Esophagus muscularis mucosa (tissue), 4 donors: ENCODE data around the gene SFRP5. TPM values are rescaled to one million over a fixed set of nuclear protein-coding genes. Genes with fewer than 3 reads are reported as not detected.

Experiments
- DNase-seq: peaks from one replicate; pipeline ENCODE4 v3.0.0-alpha.2; 2017; ENCODE audit errors: extremely low spot score
- H3K27ac ChIP-seq, 4 donors: fragments of 200-600 bp; sonication (generic); replicated peaks in 1 of 4; 1 replicate in 3 of 4; 2 replicates in 1 of 4; pipeline ENCODE4 v1.5.1; 2016 to 2019; ENCODE audit warnings: mild to moderate bottlenecking in 1 of 4
- H3K27me3 ChIP-seq, 4 donors: fragments of 200-600 bp; sonication (generic); one replicate each; pipeline versions ENCODE4 v1.5.1 to v1.6.0; 2016 to 2019
- H3K36me3 ChIP-seq, 4 donors: fragments of 200-600 bp; sonication (generic); one replicate each; pipeline ENCODE4 v1.5.1; 2016 to 2019
- H3K4me1 ChIP-seq, 4 donors: fragments of 200-600 bp; sonication (generic); one replicate each; pipeline ENCODE4 v1.5.1; 2016 to 2019
- H3K4me3 ChIP-seq, 4 donors: fragments of 200-600 bp; sonication (generic); 1 replicate in 2 of 4; 2 replicates in 2 of 4; pipeline ENCODE4 v1.5.1; 2016 to 2019; ENCODE audit warnings: mild to moderate bottlenecking in 4 of 4, moderate library complexity in 1 of 4
- H3K9me3 ChIP-seq, 4 donors: fragments of 200-600 bp; sonication (generic); 1 replicate in 3 of 4; 2 replicates in 1 of 4; pipeline ENCODE4 v1.5.1; 2016 to 2019
- CTCF ChIP-seq, 3 experiments: fragments of 200-600 bp in 2 of 3; fragments of 450-650 bp in 1 of 3; sonication (generic) in 2 of 3; IDR thresholded peaks; one replicate each; pipeline ENCODE4 v1.5.1; 2017 to 2019; ENCODE audit warnings: antibody characterized with exemption in 3 of 3, mild to moderate bottlenecking in 2 of 3, moderate library complexity in 1 of 3
- EP300 ChIP-seq: sonication (generic); formaldehyde crosslinking; IDR thresholded peaks from one replicate; pipeline ENCODE4 v1.6.1; 2017; ENCODE audit warnings: antibody characterized with exemption
- POLR2A ChIP-seq: fragments of 450-650 bp; IDR thresholded peaks from one replicate; pipeline ENCODE4 v1.6.1; 2017; ENCODE audit warnings: antibody characterized with exemption, moderate library complexity, mild to moderate bottlenecking, low read depth
- POLR2AphosphoS5 ChIP-seq, 2 donors: sonication (generic); formaldehyde crosslinking; IDR thresholded peaks; one replicate each; pipeline ENCODE4 v1.6.1; 2017; ENCODE audit warnings: antibody characterized with exemption in 2 of 2
- WGBS: methylation state at CpG from one replicate; pipeline ENCODE4 v1.1.5; 2018; 5-methylcytosine and 5-hydroxymethylcytosine counted together
- intact Hi-C: fragments of 100-400 bp; cut with DNase I; formaldehyde crosslinking; loops from one replicate; pipeline ENCODE4 v1.15.1; 2023
- total RNA-seq, 4 donors: library from RNA; depleted of rRNA; stranded (reverse); fragments of >200 nt; gene quantifications; one replicate each; pipeline versions ENCODE4 v1.1.0 to v1.2.1, GENCODE V29; 2016

The SFRP5 gene
- total RNA-seq, 4 donors from 2014 or later = 19.9 to 41.3 (median 34.8) TPM

- Histone ChIP-seq H3K27me3 (peaks cover 0 to 2% (median 0%) of the 10 kb centered on the region in 4 donors), H3K36me3 (no peaks in the 10 kb centered on the region), H3K9me3 (no peaks in the 10 kb centered on the region), H3K4me1 (peaks cover 15 to 25% (median 18%) of the 10 kb centered on the region in 4 donors), H3K27ac (no peak overlapping the region), H3K4me3 (no peak overlapping the region)
- intact Hi-C loops = no loop called here
- DNase-seq = no peak
- 88% methylated on average over 2 of the region's 3 CpGs for WGBS
- TF ChIP-seq CTCF (IDR thresholded peaks at IDR 0.05) (no peak), EP300 (no peak)
Measured at GRCh38 chr10:97779975-97780374, 8.2 kb upstream of the SFRP5 start.

DNA sequence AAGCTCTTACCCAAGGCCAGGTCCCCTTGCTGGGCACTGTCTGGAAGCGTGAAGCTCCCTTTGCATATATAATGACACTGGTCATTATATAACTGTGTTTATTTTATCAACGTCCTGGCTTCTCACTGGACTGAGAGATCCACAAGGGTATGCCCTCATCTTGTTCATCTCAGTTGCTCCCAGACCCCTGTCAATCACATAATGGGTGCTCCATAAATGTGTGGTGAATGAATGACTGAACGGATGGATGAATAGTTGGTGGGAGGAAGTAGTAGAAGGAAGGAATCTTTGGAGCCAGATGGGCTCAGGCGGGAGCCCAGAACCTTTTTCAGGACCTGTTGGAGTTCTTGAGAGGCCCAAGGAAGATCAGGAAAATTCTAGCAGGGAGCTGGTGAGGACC is 7.7 kb upstream of the SFRP5 start:
- intact Hi-C loops = no loop called here
- TF ChIP-seq POLR2AphosphoS5 (IDR thresholded peaks at IDR 0.05) (no peak), EP300 (no peak), CTCF (IDR thresholded peaks at IDR 0.05) (no peak), POLR2A (no peak)
- Histone ChIP-seq H3K27me3 (peaks cover 0 to 6% (median 0%) of the 10 kb centered on the region in 4 donors), H3K36me3 (no peaks in the 10 kb centered on the region), H3K4me3 (no peak overlapping the region), H3K9me3 (no peaks in the 10 kb centered on the region), H3K4me1 (peaks cover 15 to 25% (median 18%) of the 10 kb centered on the region in 4 donors), H3K27ac (no peak overlapping the region)
- WGBS = 69% methylated on average over 4 of the region's 4 CpGs
- DNase-seq = no peak

- Histone ChIP-seq H3K36me3 (no peaks in the 10 kb centered on the region), H3K4me3 (no peak overlapping the region), H3K9me3 (no peaks in the 10 kb centered on the region), H3K27me3 (peaks cover 0 to 11% (median 0%) of the 10 kb centered on the region in 4 donors), H3K4me1 (peaks cover 15 to 25% (median 18%) of the 10 kb centered on the region in 4 donors), H3K27ac (no peak overlapping the region)
- no peak for DNase-seq
- no peak for TF ChIP-seq POLR2AphosphoS5 (IDR thresholded peaks at IDR 0.05)
- no peak for TF ChIP-seq CTCF (IDR thresholded peaks at IDR 0.05)
- TF ChIP-seq EP300 = no peak
- TF ChIP-seq POLR2A = no peak
- WGBS = 88% methylated on average over 3 of the region's 11 CpGs
- intact Hi-C loops = no loop called here
Measured at GRCh38 chr10:97778452-97779302, 6.9 kb upstream of the SFRP5 start.

- Histone ChIP-seq H3K27ac (no peak overlapping the region), H3K4me1 (peaks cover 13 to 22% (median 17%) of the 10 kb centered on the region in 4 donors), H3K27me3 (peaks cover 0 to 27% (median 0%) of the 10 kb centered on the region in 4 donors), H3K4me3 (no peak overlapping the region), H3K9me3 (no peaks in the 10 kb centered on the region), H3K36me3 (no peaks in the 10 kb centered on the region)
- DNase-seq = no peak
- TF ChIP-seq EP300 = no peak
- no peak for TF ChIP-seq CTCF (IDR thresholded peaks at IDR 0.05)
- no peak for TF ChIP-seq POLR2A
- TF ChIP-seq POLR2AphosphoS5 (IDR thresholded peaks at IDR 0.05) = no peak
- intact Hi-C loops = no loop called here
- WGBS = 87% methylated on average over 4 of the region's 4 CpGs
Measured at GRCh38 chr10:97777143-97777542, 5.3 kb upstream of the SFRP5 start.
